Left renal cortex interstitium (tissue), 4 donors: ENCODE measurements around the gene CLDN1. TPM values are rescaled to one million over a fixed set of nuclear protein-coding genes. Genes with fewer than 3 reads are reported as not detected.

Experiments
- DNase-seq, 4 donors: peaks; one replicate each; pipeline ENCODE4 v3.0.0-alpha.2; 2013; ENCODE audit warnings: low read depth in 4 of 4, low spot score in 2 of 4, missing footprints in 1 of 4
- polyA plus RNA-seq, 4 donors: library from polyadenylated mRNA; unstranded; fragments of 120-200 nt; gene quantifications; one replicate each; pipeline ENCODE4 v1.2.1, GENCODE V29; 2013; ENCODE audit not compliant: insufficient read length in 4 of 4

The CLDN1 gene, protein sequence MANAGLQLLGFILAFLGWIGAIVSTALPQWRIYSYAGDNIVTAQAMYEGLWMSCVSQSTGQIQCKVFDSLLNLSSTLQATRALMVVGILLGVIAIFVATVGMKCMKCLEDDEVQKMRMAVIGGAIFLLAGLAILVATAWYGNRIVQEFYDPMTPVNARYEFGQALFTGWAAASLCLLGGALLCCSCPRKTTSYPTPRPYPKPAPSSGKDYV
- 10 to 100 TPM; 58.9 to 73.4 (median 63.5) TPM for polyA plus RNA-seq

DNA sequence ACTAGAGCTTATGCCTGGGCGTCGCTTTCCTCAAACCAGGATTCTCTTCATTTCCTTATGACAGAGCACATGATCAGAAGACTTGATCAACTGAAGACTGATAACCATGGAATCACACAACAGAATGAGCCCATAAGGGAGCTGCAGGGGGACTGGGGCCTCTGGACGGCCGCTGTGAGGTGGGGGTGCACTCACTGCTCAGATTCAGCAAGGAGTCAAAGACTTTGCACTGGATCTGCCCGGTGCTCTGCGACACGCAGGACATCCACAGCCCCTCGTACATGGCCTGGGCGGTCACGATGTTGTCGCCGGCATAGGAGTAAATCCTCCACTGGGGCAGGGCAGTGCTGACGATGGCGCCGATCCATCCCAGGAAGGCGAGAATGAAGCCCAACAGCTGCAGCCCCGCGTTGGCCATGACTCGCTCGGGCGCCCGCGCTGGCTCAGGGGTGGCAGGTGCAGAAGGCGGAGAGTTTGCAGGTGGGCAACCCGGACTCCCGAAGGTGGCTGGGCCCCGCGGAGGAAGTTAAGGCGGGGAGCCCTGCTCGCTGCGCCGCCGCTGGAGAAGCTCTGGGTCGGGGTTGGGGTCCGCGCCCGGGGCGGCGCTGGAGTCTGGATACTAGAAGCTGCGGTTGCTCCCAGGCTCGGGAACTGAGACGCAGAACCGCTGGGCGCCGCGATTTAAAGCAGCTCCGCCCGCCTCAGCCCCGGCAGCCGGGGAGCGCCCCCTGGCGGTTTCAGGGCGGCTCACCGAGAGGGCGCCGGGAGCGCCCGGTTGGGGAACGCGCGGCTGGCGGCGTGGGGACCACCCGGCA, at the start of gene CLDN1:
Gene CLDN1, minus strand, starts transcription at position 658 of the 815 bp plus-strand sequence. Its CDS starts 240 bp downstream, at position 418.
- peak in 3 of 4 donors; percentile 64 to 82 (median 77) for DNase-seq

DNA sequence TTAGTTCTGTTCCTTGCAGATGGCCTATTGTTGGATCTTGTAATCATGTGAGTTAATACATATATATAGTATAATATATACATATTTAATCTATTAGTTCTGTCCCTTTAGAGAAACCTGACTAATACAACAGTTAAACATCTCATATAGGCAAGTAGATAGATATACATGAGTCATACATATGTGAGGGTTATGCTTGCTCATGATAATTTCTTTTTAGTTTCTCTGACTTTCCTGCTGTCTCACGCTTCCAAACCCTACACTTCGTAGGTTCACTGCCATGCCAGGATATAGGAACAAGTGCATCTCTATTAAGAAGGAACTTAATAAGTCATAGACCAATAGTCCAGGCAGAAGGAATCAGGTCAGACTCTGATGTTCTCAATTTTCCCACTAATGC, 48.9 kb upstream of the CLDN1 start:
- no peak for DNase-seq

GRCh38 chr3:190370369-190370768, 48.1 kb upstream of the CLDN1 start:
- DNase-seq = no peak

DNA sequence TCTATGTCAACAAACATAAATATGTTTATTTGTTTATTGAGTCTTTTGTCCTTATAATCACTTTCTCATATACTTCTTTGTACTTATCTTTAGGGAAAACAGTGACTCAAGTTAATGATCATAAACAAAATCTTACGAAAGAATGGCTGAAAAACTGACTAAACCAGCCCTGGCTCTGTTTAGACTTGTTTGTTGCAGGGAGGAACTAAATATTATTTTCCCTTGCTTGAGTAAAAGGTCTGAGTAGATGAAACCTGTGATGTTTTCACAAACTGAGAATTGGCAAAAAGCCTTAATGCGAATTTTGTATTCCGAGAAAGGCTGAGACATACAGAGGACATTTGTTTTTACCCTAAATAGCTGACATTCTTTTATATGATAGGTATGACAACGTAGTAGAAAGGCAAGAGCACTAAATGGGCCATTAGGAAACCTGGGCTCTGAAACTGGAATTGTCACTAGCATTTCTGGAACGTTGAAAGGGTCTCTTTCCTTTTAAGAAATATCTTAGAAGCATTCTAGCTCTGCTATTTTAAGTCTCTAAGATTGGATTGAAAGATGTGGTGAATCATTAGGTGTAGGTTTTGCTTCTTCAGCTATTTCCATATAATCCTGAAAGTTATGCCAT, 47.5 kb upstream of the CLDN1 start:
- no peak for DNase-seq

GRCh38 chr3:190368881-190369280, 46.6 kb upstream of the CLDN1 start:
- no peak for DNase-seq

DNA sequence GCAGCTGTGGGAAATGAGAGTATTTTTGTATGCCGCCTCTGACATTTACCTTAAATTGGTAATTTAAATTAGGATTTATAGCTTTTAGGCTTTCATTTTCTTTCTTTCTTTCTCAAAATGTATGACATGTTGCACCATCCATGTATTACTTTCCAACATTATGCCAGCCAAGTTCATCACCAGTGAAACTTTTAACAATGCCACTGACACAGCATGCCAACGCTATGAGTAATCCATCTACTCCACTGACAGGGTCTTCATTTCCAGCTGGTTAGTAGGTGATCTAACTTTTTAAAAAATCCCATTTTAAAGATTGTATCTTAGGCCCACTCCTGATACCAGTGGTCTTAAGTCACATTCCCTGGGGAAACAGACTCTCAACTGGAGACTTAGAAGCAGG, 43.9 kb upstream of the CLDN1 start:
- DNase-seq = no peak

GRCh38 chr3:190362258-190362657, 40.0 kb upstream of the CLDN1 start:
- DNase-seq = no peak

DNA sequence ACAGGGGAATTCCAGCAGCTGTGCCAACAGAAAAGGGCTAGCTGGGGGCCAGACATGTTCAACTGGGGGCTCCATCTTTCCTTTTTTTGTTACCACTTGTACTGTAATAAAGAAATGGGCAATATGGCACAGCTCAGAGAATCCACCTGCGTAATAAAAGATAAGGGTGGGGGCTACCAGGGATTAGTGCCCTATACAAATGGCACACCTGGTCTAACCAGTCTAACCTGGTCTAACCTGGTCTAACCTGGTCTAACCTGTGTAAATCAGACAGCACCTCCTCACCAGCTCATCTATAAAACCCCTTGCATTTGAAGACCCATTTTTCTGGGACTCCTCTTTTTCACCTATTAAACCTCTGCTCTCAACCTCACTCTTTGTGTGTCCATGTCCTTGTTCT, 39.5 kb upstream of the CLDN1 start:
- DNase-seq = no peak

- DNase-seq = no peak
These were observed 38.0 kb upstream of the CLDN1 start for GRCh38 chr3:190360228-190360627.

DNA sequence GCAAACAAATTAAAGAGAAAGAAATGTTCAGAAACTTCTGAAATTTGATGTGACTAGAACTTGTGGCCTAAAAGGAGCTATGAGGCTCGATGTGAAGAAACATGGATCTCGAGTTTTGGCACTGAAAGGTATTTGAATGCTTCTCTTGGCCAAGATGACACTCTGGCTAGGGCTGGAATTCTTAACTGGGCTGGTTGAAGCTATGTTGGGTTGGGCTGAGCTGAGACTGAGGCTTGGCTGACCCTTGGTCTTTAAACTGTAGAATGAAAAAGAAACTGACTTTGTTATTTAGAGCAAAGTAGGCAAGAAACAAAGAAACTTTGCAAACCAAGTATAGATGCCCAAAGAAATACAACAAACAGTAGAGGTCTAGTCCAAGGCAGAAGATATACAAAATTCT, 37.6 kb upstream of the CLDN1 start:
- DNase-seq = no peak

GRCh38 chr3:190357468-190357867, 35.2 kb upstream of the CLDN1 start:
- DNase-seq = no peak

DNA sequence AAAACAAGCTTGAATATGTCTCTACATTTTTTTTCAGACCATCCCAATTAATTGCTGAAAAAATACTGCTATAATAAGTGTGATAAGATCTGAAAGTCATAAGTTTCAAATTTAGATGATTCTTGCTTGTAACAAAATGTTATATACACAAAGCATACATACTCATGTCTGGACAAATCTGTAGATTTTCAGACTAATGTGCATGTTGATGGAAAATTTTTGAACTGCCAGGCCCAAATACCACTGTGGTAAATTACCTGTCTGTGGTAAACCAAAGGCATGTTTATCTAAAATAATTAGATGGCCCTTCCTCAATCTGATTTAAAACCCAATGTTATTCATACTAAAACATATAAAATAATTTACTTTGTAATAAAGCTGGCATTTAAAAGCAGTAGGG, 34.0 kb upstream of the CLDN1 start:
- DNase-seq = no peak

DNA sequence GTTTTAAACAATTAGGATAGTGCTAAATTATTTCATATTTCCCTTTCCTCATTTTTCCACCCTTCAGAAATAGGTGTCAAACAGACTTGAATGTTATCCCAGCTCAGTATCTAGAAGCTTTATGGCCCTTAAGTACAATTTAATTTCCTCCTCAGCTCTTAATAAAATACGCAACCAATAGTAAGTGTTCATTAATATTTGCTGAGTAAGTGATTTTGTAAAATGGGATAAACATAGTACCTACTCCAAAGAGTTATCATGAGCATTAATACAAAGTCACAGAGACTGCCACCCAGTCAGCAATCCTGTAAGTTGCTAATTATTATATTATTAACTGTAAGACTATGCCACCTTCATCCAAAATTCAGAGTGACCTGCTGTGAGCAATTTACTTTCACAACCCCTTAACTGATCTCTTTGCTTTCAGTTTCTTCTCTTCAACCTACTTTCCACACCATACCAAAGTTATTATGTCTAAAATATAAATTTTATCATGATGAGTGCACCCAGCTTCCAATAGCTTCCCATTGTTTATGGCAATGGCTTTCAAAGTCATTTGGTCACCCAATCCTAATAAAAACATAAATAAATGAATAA, 30.7 kb upstream of the CLDN1 start:
- no peak for DNase-seq

- no peak for DNase-seq
These were observed 24.3 kb upstream of the CLDN1 start for GRCh38 chr3:190346541-190346940.

GRCh38 chr3:190345878-190346277, 23.6 kb upstream of the CLDN1 start:
- no peak for DNase-seq

DNA sequence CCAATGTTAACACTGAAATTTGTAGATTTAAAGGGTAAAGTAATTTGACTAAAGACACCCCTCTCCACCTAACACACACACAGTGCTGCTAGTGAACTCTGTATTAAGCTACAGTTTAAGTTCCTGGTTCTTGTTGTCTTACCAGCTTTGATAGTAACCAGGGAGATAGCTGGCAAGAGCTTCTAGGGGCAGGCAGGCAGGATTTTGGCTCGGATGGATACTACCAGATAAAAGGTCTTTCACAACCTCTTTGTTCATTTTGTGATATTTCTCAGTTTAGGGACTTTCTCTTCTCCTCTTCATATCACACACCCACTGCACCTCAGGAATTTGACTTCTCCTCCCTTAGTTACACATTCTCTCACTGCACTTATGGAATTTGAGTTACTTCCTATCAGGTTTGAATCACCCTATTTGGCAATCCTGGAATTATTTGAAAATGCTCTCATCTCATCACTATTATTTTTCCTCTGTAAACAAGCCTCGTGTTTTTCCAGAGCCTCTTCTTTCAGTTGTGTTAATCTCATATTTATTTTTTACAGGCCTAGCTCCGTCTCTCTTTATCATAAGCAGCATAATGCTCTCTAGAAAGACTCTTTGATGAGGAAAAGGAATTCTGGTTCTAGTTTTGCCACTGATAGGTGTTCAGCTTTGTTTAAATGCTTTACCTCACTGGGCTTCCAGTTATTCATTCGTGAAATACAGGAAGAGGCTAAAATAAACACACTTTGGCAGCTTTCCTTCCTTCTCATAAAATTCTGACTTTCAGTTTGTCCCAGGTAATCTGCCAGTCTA, 23.0 kb upstream of the CLDN1 start:
- DNase-seq = peak in 1 of 4 donors; percentile 23

DNA sequence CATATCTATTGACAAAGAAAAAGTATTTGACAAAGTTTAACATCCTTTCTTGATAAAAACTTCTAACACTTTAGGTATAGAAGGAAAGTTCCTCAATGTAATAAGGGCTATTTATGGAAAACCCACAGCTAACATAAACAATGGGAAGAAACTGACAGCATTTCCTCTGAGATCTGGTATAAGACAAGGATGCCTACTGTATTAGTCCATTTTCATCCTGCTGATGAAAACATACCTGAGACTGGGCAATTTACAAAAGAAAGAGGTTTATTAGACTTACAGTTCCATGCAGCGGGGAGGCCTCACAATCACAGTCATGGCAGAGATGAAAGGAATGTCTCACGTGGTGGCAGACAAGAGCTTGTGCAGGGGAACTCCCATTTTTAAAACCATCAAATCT, 17.8 kb upstream of the CLDN1 start:
- DNase-seq = no peak

GRCh38 chr3:190339130-190339529, 16.9 kb upstream of the CLDN1 start:
- no peak for DNase-seq

- no peak for DNase-seq
These were observed 16.5 kb upstream of the CLDN1 start for GRCh38 chr3:190338717-190339116.

DNA sequence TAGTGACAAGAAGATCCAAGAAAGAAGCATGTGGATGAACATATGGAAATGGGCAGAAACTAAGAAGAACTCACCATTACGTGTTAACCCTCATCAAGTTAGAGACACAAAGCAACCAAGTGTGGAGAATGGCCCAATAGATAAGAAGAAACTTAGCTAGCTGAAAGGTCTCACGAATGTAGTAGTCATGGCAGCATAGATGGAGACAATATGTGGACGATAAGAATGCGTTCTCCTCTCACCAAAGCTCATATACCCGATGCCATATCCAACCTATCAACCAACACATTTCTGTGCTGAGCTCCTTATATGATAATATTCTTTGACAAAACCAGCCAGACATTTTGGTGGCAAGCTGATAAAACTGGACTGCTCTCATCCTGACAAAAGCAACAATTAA, 15.1 kb upstream of the CLDN1 start:
- DNase-seq = no peak
